Measurements from ENCODE around the gene PIK3C3. TPM values are rescaled to one million over a fixed set of nuclear protein-coding genes. Genes with fewer than 3 reads are reported as not detected.

PIK3C3 gene
- total and polyA plus RNA-seq, 4 donors: 12.2 to 25.8 (median 15.8) TPM

GRCh38 chr18:41959045-41959444, 4.0 kb downstream of the PIK3C3 start:
- Histone ChIP-seq H3K36me3 (ENCODE audit: control insufficient read depth in 4 of 4, insufficient read depth in 3 of 4, low read depth in 1 of 4, low read length in 3 of 4) (peaks cover 4 to 20% (median 16%) of the 10 kb centered on the region in 4 donors), H3K27ac (ENCODE audit: low read depth in 1 of 2, low read length in 2 of 2) (no peak overlapping the region), H3K9me3 (ENCODE audit: control insufficient read depth in 4 of 4, low read length in 3 of 4) (no peaks in the 10 kb centered on the region), H3K9ac (ENCODE audit: low read depth in 1 of 2, low read length in 2 of 2) (no peak overlapping the region), H3K4me3 (ENCODE audit: low read depth in 1 of 3, low read length in 3 of 3) (no peak overlapping the region), H3K27me3 (ENCODE audit: control insufficient read depth in 4 of 4, insufficient read depth in 4 of 4, low read length in 3 of 4) (no peaks in the 10 kb centered on the region), H3K4me1 (ENCODE audit: control insufficient read depth in 4 of 4, insufficient read depth in 4 of 4, low read length in 3 of 4) (peaks cover 4 to 26% (median 15%) of the 10 kb centered on the region in 4 donors)
- DNase-seq (ENCODE audit: low spot score): no peak
- no peak for TF ChIP-seq MAX (IDR thresholded peaks at IDR 0.05)
- TF ChIP-seq CTCF (IDR thresholded peaks at IDR 0.05; ENCODE audit: low read depth, low read length, missing input control): no peak
- no peak for TF ChIP-seq HNF4A (conservative IDR thresholded peaks at IDR 0.05)
- no peak for TF ChIP-seq RXRA (IDR thresholded peaks at IDR 0.05)
- TF ChIP-seq EGR1 (IDR thresholded peaks at IDR 0.05; ENCODE audit: low read depth in 2 of 2): no peak
- no peak for TF ChIP-seq ZBTB33 (IDR thresholded peaks at IDR 0.05)
- no peak for TF ChIP-seq SP1 (IDR thresholded peaks at IDR 0.05)
- no peak for TF ChIP-seq FOXA1 (IDR thresholded peaks at IDR 0.05)
- TF ChIP-seq TAF1 (conservative IDR thresholded peaks at IDR 0.05): no peak
- no peak for TF ChIP-seq RAD21 (IDR thresholded peaks at IDR 0.05)
- TF ChIP-seq JUND (IDR thresholded peaks at IDR 0.05): no peak
- TF ChIP-seq YY1 (IDR thresholded peaks at IDR 0.05): no peak
- TF ChIP-seq HNF4G (IDR thresholded peaks at IDR 0.05): no peak
- no peak for TF ChIP-seq NR2F2 (IDR thresholded peaks at IDR 0.05)
- no peak for TF ChIP-seq REST (IDR thresholded peaks at IDR 0.05)
- 91% methylated on average over 1 of the region's 1 CpG for WGBS

GRCh38 chr18:41965634-41966255, 10.7 kb downstream of the PIK3C3 start:
- no peak overlapping the region for H3K4me3 ChIP-seq (ENCODE audit: low read depth in 1 of 3, low read length in 3 of 3)
- H3K36me3 ChIP-seq (ENCODE audit: control insufficient read depth in 4 of 4, insufficient read depth in 3 of 4, low read depth in 1 of 4, low read length in 3 of 4): peaks cover 5 to 25% (median 18%) of the 10 kb centered on the region in 4 donors
- no peak for DNase-seq (ENCODE audit: low spot score)
- no peaks in the 10 kb centered on the region for H3K9me3 ChIP-seq (ENCODE audit: control insufficient read depth in 4 of 4, low read length in 3 of 4)
- no peak for TF ChIP-seq TAF1 (conservative IDR thresholded peaks at IDR 0.05)
- no peak for TF ChIP-seq FOXA1 (IDR thresholded peaks at IDR 0.05)
- TF ChIP-seq RAD21 (IDR thresholded peaks at IDR 0.05): no peak
- no peak for TF ChIP-seq ATF3 (IDR thresholded peaks at IDR 0.05)
- TF ChIP-seq YY1 (IDR thresholded peaks at IDR 0.05): no peak
- no peak for TF ChIP-seq CTCF (IDR thresholded peaks at IDR 0.05; ENCODE audit: low read depth, low read length, missing input control)
- no peak overlapping the region for H3K27ac ChIP-seq (ENCODE audit: low read depth in 1 of 2, low read length in 2 of 2)
- peaks cover 0 to 4% (median 2%) of the 10 kb centered on the region in 4 donors for H3K4me1 ChIP-seq (ENCODE audit: control insufficient read depth in 4 of 4, insufficient read depth in 4 of 4, low read length in 3 of 4)
- WGBS: 95% methylated on average over 7 of the region's 7 CpGs
- no peaks in the 10 kb centered on the region for H3K27me3 ChIP-seq (ENCODE audit: control insufficient read depth in 4 of 4, insufficient read depth in 4 of 4, low read length in 3 of 4)
- no peak overlapping the region for H3K9ac ChIP-seq (ENCODE audit: low read depth in 1 of 2, low read length in 2 of 2)
